GM12892 (cell line): ENCODE results near the gene EGFL7.

Source experiments
- DNase-seq: peaks from one replicate; pipeline ENCODE4 v3.0.0; 2011; ENCODE audit not compliant: insufficient read length
- FAIRE-seq: peaks from 2 replicates; lab custom pipeline; 2011; peaks lifted over from hg19 to GRCh38; lab: Jason Lieb, UNC
- POLR2A ChIP-seq: IDR thresholded peaks from 2 replicates; pipeline ENCODE4 v1.6.1; 2011; ENCODE audit warnings: low read depth, low read length, control low read depth
- POLR2AphosphoS5 ChIP-seq: IDR thresholded peaks from 2 replicates; pipeline ENCODE4 v1.6.1; 2011; ENCODE audit warnings: low read depth, low read length, control low read depth
- TAF1 ChIP-seq: IDR thresholded peaks from 2 replicates; pipeline ENCODE4 v1.6.1; 2011; ENCODE audit warnings: low read depth, mild to moderate bottlenecking, control low read depth, low read length, borderline replicate concordance

Gene EGFL7

DNA sequence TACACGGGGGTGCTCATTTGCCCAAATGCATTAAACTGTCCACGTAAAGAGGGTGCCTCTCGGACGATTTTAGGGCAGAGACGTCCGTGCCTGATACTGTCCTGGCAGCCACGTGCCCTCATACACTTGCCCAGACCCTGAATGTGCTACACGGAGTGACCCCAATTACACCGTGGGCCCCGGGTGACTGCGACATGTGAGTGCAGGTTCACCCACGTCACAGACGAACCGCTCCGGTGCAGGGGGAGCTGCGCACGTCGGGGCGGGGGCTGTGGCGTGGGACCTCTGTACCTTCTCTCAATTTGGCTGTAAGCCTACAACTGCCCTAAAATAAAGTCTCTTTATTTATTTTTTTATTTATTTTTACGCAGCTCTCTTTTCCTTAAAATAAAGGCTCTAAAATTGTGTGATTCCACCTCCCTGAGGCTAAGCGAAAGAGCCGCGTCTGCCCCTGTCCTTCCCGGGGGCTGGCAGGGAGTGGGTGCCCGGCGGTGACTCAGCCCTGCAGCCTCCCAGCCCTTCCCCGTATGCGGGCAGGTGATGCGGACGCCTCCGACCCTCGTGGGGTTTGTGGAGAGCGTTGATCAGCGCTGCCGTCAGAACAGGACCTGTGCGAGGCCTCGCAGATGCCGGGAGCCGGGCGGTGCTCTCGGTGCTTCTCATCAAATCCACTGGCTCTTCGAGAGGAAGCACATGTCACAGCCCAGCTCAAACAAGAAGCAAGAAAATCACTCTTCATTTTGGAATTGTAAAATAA is 9.2 kb upstream of the EGFL7 start:
- DNase-seq, result no peak
- FAIRE-seq, result no peak

DNA sequence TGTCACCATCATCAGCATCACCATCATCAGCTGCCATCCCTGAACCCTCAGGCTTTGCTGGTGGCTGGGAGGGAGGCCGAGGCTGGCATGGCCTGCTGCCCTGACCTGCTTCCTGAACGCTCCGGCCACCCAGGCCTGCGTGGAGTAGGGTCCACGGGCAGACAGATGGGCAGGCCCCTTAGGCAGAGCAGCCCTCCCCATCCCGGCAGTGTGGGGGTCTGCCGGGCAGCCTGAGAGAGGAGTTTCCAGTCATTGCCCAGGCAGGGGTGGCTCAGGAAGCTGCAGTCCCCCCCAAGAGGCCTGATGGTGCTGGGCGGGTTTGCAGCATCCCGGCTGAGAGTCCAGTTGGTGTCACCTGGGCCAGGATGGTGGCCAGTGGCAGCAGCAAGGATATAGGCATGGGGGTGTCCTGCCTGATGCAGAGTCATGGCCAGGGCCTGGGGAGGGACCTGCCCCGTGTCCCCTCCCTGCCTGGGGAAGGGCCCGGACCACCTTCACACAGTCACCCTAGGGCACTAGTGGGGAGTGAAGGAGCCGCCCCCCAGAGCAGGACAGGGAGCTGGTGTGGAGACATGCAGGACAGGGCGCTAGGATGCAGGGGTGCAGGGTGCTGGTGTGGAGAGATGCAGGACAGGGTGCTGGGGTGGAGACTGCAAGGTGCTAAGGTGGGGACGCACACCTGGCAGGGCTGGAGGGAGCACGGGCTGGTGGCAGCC is 7.7 kb upstream of the EGFL7 start:
- FAIRE-seq (no peak), DNase-seq (no peak)
- TF ChIP-seq POLR2A, result no peak
- TF ChIP-seq POLR2AphosphoS5, result no peak
- no peak for TF ChIP-seq TAF1

More for the DNA sequence above, 9.2 kb upstream of the EGFL7 start:
- TF ChIP-seq TAF1 (no peak), POLR2A (no peak), POLR2AphosphoS5 (no peak)

DNA sequence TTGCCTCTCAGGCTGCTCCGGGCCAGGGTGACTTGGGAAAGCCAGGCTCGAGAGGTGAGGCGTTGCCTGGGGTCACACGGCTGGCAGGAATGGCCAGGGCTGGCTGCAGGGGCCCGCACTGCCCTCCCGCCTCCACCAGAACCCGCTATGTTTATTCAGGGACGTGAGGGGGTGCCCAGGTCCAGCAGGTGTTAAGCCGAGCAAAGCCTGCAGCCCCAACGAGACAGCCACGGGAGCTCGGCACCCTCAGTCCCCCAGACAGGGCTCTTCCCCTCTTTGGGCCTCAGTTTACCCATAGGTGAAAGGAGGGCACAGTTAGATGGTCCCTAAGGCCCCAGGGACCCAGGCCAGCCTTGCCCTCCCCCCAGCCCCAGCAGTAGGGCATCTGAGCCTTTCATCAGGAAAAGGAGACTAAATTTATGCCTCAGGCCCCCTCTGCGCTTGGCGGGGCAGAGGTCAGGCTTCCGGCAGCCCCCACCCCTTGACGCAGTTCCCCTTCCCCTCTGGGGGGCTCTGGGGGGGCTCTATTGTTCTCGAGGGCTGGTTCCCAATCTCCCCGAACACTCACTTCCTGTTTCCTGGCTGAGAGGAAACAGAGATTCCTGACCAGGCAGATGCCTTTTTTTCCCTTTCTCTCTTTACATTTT is 7.1 kb upstream of the EGFL7 start:
- FAIRE-seq (no peak), DNase-seq (no peak)
- TF ChIP-seq TAF1, result no peak
- TF ChIP-seq POLR2A, result no peak
- no peak for TF ChIP-seq POLR2AphosphoS5

DNA sequence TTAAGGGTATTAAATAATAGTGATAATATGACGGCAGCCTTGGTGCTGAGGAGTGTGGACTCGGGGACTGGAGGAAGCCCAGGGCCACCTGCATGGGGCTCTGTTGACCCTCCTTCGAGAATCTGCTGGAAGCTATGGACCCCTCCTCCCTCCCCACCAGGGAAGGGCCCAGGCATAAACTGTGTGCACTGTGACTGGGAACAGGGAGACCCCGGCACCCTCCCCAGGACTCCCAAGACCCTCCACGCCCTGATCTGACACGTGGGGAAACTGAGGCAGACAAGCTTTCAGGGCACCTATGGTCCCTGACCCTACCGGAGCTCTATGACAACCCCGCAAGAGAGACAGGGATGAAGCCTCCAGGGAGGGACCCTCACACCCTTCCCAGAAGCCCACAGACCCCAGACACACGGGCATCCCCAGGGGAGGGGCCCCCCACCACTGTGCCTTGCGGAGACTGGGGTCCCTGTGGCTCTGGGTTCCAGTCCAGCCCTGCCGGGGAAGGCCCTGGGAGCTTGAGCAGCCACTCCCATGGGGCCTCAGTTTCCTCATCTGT is 6.5 kb upstream of the EGFL7 start:
- no peak for TF ChIP-seq TAF1
- TF ChIP-seq POLR2AphosphoS5, result no peak
- DNase-seq, result no peak
- no peak for FAIRE-seq

DNA sequence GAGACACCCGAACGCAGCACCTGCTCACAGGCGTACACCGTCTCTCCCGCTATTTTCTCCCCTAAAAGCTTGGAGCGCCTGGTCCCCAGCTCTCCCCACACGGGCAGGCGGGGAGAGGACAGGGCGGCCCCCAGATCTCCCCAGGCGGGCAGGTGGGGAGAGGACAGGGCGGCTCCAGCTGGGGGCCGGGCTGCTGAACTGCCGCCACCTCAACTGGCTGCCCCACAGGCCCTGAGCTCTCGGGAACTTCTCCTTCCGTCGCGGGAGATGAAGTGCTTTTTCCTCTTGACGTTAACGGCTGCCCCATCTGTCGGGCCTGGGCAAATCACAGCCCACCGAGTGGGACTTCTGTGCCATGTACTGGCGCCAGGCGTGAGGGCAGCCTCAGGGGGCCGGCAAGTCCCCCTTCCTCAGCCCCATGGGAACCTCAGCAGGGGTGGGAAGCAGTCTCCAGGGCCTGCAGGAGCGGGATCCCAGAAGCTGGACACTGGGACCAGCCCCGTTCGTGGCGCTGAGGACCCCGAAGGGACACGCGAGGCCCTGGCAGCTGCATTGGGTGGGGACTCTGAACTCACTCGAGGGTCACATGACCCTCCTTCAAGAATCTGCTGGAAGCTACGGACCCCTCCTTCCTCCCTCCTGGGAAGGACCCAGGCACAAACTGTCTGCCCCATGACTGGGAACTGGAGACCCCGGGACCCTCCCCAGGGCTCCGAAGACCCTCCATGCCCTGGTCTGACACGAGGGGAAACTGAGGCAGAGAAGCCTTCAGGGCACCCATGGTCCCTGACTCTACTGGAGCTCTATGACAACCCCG is 5.7 kb upstream of the EGFL7 start:
- DNase-seq, result no peak
- FAIRE-seq, result no peak
- TF ChIP-seq POLR2A (no peak), TAF1 (no peak), POLR2AphosphoS5 (no peak)

DNA sequence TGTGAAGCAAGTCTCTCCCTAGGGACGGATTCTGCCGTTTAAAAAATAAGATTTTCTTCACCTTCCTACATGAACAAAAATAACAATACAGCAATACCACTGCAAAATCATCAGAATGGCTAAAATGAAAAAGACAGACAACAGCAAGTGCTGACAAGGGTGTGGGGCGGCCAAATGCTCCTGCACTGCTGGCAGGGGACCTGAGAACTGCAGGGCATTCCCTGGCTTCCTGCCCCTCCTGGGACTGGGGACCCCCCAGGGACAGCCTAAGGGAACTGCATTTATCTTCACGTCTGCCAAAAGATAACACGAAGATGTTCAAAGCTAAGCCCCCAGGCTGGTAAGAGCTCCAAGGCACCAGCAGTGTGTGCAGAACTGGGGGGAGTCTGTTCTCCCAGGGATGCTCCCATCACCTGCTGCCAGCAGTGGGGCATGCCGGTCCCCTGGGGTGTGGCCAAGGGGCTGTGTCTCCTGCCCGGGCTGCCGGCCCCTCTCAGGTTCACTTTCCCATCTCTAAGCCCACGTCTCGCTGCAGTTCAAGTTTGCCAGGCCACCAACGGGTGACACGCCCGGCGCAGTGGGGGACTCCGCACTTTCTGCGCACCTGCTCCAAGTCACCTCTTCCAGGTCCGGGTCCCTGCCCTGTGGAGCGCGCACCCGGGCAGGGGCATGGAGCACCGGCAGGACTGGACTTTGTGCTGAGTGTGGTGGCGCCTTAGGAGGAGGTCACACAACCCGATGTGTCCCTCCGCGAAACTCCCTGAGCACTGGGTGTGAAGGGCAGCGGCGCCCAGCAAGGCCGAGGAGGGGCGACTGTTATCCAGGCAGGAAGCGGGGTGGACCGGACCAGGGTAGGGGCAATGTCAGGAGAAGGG is 4.5 kb upstream of the EGFL7 start:
- DNase-seq (no peak), FAIRE-seq (no peak)
- TF ChIP-seq TAF1 (no peak), POLR2AphosphoS5 (no peak), POLR2A (no peak)

DNA sequence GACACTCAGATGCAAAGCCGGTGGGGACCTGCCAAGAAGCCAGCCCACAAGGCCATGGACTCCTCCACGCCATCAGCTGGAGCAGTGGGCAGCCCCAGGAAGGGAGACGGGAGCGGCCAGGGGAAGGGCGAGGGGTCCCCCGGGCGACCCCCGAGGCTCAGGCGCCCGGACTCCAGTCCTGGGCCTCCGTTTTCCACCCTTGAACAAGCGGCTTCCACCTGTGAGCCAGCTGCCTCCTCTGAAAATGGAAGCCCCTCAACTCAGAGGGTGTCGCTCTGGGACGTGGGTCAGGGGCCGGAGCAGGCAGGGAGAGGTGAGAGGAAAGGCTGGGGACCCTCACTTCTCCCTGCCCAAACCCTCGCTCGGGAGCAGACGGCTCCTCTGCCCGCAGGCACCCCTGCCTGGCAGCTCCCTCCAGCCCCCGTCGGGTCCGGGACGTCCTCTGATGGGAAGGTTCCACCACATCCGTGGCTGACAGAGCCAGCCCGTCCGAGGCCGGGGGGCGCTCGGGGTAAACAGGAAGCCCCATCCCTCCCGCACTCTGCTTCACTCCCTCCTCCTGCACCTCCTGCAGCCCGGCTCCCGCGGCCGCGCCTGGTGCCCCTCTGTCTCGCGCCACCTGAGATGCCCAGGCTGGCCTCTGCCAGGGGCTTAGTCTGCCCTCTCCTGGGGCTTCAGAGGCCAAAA is 3.7 kb upstream of the EGFL7 start:
- DNase-seq (no peak), FAIRE-seq (no peak)
- TF ChIP-seq POLR2AphosphoS5 (no peak), POLR2A (no peak), TAF1 (no peak)

DNA sequence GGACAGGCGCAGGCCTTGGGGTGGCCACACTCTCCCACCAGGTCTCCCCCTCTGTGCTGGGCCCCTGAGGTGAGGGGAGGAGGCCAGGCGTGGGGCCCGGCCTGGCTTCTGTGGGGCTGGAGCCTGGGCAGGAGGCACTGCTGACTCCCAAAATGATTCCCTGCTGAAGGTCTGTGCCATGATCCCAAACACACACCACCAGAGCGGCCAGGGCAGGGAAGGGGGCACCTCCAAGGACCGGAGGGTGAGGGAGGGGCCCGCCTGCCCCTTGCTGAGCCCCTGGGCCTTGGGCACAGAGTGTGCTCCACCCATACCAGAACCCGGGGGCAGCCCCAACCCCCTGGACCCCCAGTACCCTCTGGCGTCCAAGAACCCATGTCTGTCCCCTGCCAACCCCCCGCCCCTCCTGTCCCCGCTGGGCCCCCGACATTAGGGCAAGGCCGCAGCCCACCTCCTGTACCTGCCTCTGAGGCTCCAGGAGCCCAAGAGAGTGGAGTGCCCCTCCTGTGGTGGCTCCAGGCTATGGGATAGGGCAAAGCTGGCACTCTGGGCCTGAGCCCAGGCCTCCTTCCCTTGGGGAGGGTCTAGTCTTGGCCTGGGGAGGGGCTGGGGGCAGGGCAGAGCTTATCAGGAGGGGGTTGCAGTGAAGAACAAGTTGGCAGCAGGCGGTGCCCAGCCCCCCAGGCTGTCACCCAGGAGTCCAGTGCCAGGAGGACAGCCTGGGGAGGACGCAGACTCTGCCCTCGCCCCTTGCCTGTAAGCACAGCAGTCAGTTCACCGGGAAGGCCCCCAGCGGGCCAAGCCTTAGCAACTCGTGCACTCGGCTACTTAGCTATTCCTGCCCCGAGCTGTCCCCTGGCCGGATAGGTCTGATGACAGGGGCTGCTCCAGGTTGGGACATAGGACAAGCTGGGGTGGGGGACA is 2.6 kb upstream of the EGFL7 start:
- FAIRE-seq (no peak), DNase-seq (no peak)
- TF ChIP-seq POLR2AphosphoS5 (no peak), TAF1 (no peak), POLR2A (no peak)

DNA sequence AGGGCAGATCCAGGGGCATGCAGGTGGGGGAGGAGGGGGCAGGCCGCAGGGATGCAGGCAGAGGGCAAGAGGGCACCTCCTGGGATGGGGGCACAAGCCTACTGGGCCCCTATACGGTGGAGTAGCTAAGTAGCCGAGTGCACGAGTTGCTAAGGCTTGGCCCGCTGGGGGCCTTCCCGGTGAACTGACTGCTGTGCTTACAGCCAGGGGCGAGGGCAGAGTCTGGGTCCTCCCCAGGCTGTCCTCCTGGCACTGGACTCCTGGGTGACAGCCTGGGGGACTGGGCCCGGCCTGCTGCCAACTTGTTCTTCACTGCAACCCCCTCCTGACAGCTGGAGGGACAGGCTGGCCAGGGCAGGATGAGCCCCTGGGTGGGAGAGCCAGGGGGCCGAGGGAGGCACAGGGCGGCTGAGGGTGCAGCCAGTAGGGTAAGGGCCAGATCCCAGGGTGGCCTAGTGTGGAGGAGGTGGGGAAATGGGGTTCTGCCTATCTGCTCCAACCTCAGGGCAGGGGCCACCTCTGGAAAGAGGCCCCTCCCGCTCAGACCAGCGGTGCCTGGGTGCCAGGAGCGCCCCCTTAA is 1.7 kb upstream of the EGFL7 start:
- DNase-seq, result no peak
- no peak for FAIRE-seq
- no peak for TF ChIP-seq POLR2AphosphoS5
- TF ChIP-seq POLR2A, result no peak
- no peak for TF ChIP-seq TAF1
